HepG2 (cell line): ENCODE data around the gene CFAP221. TPM values are rescaled to one million over a fixed set of nuclear protein-coding genes. Genes with fewer than 3 reads are reported as not detected.
A peak's percentile ranks its signal among the peaks of the same experiment; 100 is the strongest.

Experiments used
- CBX5 ChIP-seq: sonication (generic); formaldehyde crosslinking; IDR thresholded peaks from 2 replicates; pipeline ENCODE4 v1.4.0; 2020; ENCODE audit warnings: missing genetic modification reagents, borderline replicate concordance
- FOSL1 ChIP-seq: sonication (generic); formaldehyde crosslinking; IDR thresholded peaks from 2 replicates; pipeline ENCODE4 v1.9.0; 2021; ENCODE audit warnings: missing genetic modification reagents, borderline replicate concordance
- FOXA1 ChIP-seq, 2 experiments: fragments of 450-650 bp in 1 of 2; sonication (generic) in 1 of 2; formaldehyde crosslinking in 1 of 2; IDR thresholded peaks; 2 replicates each; pipeline versions ENCODE4 v1.4.0 to v1.6.1; 2016 to 2020; ENCODE audit warnings: missing genetic modification reagents in 1 of 2
- GZF1 ChIP-seq: sonication (generic); formaldehyde crosslinking; IDR thresholded peaks from 2 replicates; pipeline ENCODE4 v1.5.1; 2020; ENCODE audit warnings: mild to moderate bottlenecking, missing genetic modification reagents
- HOXA9 ChIP-seq: sonication (generic); formaldehyde crosslinking; IDR thresholded peaks from 2 replicates; pipeline ENCODE4 v1.8.1; 2022; ENCODE audit warnings: missing genetic modification reagents, mild to moderate bottlenecking, moderate library complexity, borderline replicate concordance
- MTA3 ChIP-seq: sonication (generic); formaldehyde crosslinking; IDR thresholded peaks from 2 replicates; pipeline ENCODE4 v1.4.0; 2020; ENCODE audit warnings: missing genetic modification reagents
- RFX5 ChIP-seq: IDR thresholded peaks from 2 replicates; pipeline ENCODE4 v1.6.1; 2011; ENCODE audit warnings: low read depth, low read length, improper control_type of control experiment
- U2AF2 ChIP-seq: fragments of 200-400 bp; formaldehyde crosslinking; IDR thresholded peaks from 2 replicates; pipeline ENCODE4 v1.6.1; 2017; ENCODE audit warnings: low read depth, mild to moderate bottlenecking, low read length
- WIZ ChIP-seq: sonication (generic); formaldehyde crosslinking; IDR thresholded peaks from 2 replicates; pipeline ENCODE4 v1.5.1; 2020; ENCODE audit warnings: mild to moderate bottlenecking, missing genetic modification reagents
- ZNF296 ChIP-seq: sonication (generic); formaldehyde crosslinking; conservative IDR thresholded peaks from 2 replicates; pipeline ENCODE4 v1.5.0; 2020; ENCODE audit warnings: mild to moderate bottlenecking, missing genetic modification reagents
- ZNF335 ChIP-seq: sonication (generic); formaldehyde crosslinking; IDR thresholded peaks from 2 replicates; pipeline ENCODE4 v1.4.0; 2020; ENCODE audit warnings: missing genetic modification reagents
- ZNF468 ChIP-seq: sonication (generic); formaldehyde crosslinking; IDR thresholded peaks from 2 replicates; pipeline ENCODE4 v1.8.0; 2022; ENCODE audit warnings: mild to moderate bottlenecking, moderate library complexity, missing genetic modification reagents
- ZNF547 ChIP-seq: sonication (generic); formaldehyde crosslinking; IDR thresholded peaks from 2 replicates; pipeline ENCODE4 v1.5.1; 2020; ENCODE audit warnings: mild to moderate bottlenecking, missing genetic modification reagents
- ZNF850 ChIP-seq: sonication (generic); formaldehyde crosslinking; conservative IDR thresholded peaks from 2 replicates; pipeline ENCODE4 v1.9.0; 2021; ENCODE audit warnings: mild to moderate bottlenecking, missing genetic modification reagents
- polyA plus RNA-seq, 8 experiments: library from polyadenylated mRNA; depleted of rRNA in 3 of 8; stranded (reverse) in 7 of 8; unstranded in 1 of 8; fragments of >200 nt; fragmentation: Illumina TruSeq in 4 of 8; extraction: Trizol in 4 of 8; gene quantifications; 2 replicates each; pipeline versions ENCODE4 v1.2.1 to v1.2.3, GENCODE V29; 2011 to 2016; ENCODE audit warnings: low read depth in 4 of 8, missing spikeins in 1 of 8, mixed read lengths in 1 of 8; ENCODE audit not compliant: insufficient read depth in 1 of 8
- total RNA-seq, 5 experiments: library from RNA; depleted of rRNA; stranded (reverse); fragments of >200 nt; fragmentation: Illumina TruSeq; extraction: Trizol; gene quantifications; 2 replicates each; pipeline ENCODE4 v1.2.3, GENCODE V29; 2016; ENCODE audit warnings: low read depth in 1 of 5
- TF ChIP-seq, protein P1 (sequence below): IDR thresholded peaks from 2 replicates; pipeline ENCODE4 v1.6.1; 2016; ENCODE audit warnings: low read depth, borderline replicate concordance
- TF ChIP-seq, protein P2 (sequence below): sonication (generic); formaldehyde crosslinking; IDR thresholded peaks from 2 replicates; pipeline ENCODE4 v1.8.1; 2022; ENCODE audit warnings: mild to moderate bottlenecking, missing genetic modification reagents
- TF ChIP-seq, protein P3 (sequence below): IDR thresholded peaks from 2 replicates; pipeline ENCODE4 v1.6.1; 2016; ENCODE audit warnings: mild to moderate bottlenecking, missing biosample characterization, missing genetic modification reagents

CFAP221 gene
- total and polyA plus RNA-seq, 2 of the 13 experiments (the other 11 are each of a cell fraction or from before 2014, with no cell fraction given): not detected

GRCh38 chr2:119693967-119694366 is 149.7 kb downstream of the CFAP221 start (continued):
- TF ChIP-seq ZNF296 (CRISPR knock-in tag) (0 out of 2 replicates have a peak, but pooled peaks have one; percentile 21), HOXA9 (peak; percentile 77; the same call in 1 of the 2 replicates), ZNF850 (CRISPR knock-in tag) (no peak), ZNF547 (CRISPR knock-in tag) (no peak), FOSL1 (no peak), ZNF468 (CRISPR knock-in tag) (no peak), WIZ (CRISPR knock-in tag) (no peak), ZNF335 (CRISPR knock-in tag) (no peak), GZF1 (no peak), CBX5 (CRISPR knock-in tag) (no peak), MTA3 (no peak), FOXA1 (IDR thresholded peaks at IDR 0.05) (peak; percentile 9; the same call in 1 of the 2 replicates), FOXA1 (CRISPR knock-in tag; IDR thresholded peaks at IDR 0.05) (no peak), RFX5 (0 out of 2 replicates have a peak, but pooled peaks have one; percentile 20), U2AF2 (no peak)
- TF ChIP-seq, protein P1, sequence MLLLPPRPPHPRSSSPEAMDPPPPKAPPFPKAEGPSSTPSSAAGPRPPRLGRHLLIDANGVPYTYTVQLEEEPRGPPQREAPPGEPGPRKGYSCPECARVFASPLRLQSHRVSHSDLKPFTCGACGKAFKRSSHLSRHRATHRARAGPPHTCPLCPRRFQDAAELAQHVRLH (CRISPR knock-in tag): no peak
- TF ChIP-seq, protein P2, sequence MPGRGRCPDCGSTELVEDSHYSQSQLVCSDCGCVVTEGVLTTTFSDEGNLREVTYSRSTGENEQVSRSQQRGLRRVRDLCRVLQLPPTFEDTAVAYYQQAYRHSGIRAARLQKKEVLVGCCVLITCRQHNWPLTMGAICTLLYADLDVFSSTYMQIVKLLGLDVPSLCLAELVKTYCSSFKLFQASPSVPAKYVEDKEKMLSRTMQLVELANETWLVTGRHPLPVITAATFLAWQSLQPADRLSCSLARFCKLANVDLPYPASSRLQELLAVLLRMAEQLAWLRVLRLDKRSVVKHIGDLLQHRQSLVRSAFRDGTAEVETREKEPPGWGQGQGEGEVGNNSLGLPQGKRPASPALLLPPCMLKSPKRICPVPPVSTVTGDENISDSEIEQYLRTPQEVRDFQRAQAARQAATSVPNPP (CRISPR knock-in tag): no peak
- TF ChIP-seq, protein P3, sequence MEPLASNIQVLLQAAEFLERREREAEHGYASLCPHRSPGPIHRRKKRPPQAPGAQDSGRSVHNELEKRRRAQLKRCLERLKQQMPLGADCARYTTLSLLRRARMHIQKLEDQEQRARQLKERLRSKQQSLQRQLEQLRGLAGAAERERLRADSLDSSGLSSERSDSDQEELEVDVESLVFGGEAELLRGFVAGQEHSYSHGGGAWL (CRISPR knock-in tag): no peak
